Hepatocyte (in vitro differentiated cells): ENCODE data around the gene KCNJ3.

Experiments
- CTCF ChIP-seq: fragments of 200-600 bp; sonication (generic); IDR thresholded peaks from 2 replicates; pipeline ENCODE4 v1.5.1; 2016; ENCODE audit warnings: antibody characterized with exemption, mild to moderate bottlenecking; ENCODE audit not compliant: poor library complexity
- EZH2 ChIP-seq: fragments of 200-600 bp; sonication (generic); IDR thresholded peaks from 2 replicates; pipeline ENCODE4 v1.6.1; 2016; ENCODE audit warnings: antibody characterized with exemption, mild to moderate bottlenecking, borderline replicate concordance
- EZH2phosphoT487 ChIP-seq: fragments of 200-600 bp; sonication (generic); IDR thresholded peaks from one replicate; pipeline ENCODE4 v1.6.1; 2018; ENCODE audit warnings: antibody characterized with exemption, mild to moderate bottlenecking, low read depth, moderate library complexity; ENCODE audit not compliant: unreplicated experiment, severe bottlenecking

GRCh38 chr2:154686162-154686561 lies 12.3 kb upstream of the KCNJ3 start:
- TF ChIP-seq CTCF (peak; percentile 11), EZH2 (no peak), EZH2phosphoT487 (no peak)
